ENCODE measurements around the gene AMFR. TPM values are rescaled to one million over a fixed set of nuclear protein-coding genes. Genes with fewer than 3 reads are reported as not detected.

AMFR gene
- total and polyA plus RNA-seq, 2 of the 8 experiments (the other 6 are each of a cell fraction or from before 2014, with no cell fraction given) = 18.6 to 21.7 TPM

- Histone ChIP-seq H2AK5ac (ENCODE audit: low read depth, low read length) (no peak overlapping the region), H3K79me1 (ENCODE audit: low read depth, low read length) (no peaks in the 10 kb centered on the region), H3K27ac (ENCODE audit: low read depth, low read length) (no peak overlapping the region), H3K18ac (ENCODE audit: extremely low read depth, low read length) (no peak overlapping the region), H4K5ac (ENCODE audit: insufficient read length, low read depth, low read length) (no peak overlapping the region), H4K91ac (replicated peaks; ENCODE audit: insufficient read length, low read length) (no peak overlapping the region), H3K4ac (replicated peaks; ENCODE audit: insufficient read length, low read depth, low read length) (no peak overlapping the region), H2BK15ac (ENCODE audit: low read length) (no peak overlapping the region), H4K20me1 (replicated peaks in 1 of 2; ENCODE audit: control insufficient read depth in 1 of 2, insufficient read depth in 2 of 2, low read length in 2 of 2) (peaks cover 2 to 11% of the 10 kb centered on the region in 2 experiments), H3K4me1 (replicated peaks in 1 of 4; ENCODE audit: control insufficient read depth in 3 of 4, insufficient read depth in 4 of 4, low read length in 3 of 4) (peaks cover 0 to 12% (median 8%) of the 10 kb centered on the region in 4 experiments; a peak in 6 of 7 replicates), H3K23me2 (ENCODE audit: low read depth, low read length) (peaks cover 9% of the 10 kb centered on the region; the same call in 1 of the 2 replicates), H2BK12ac (ENCODE audit: low read depth, low read length) (no peak overlapping the region), H3K27me3 (replicated peaks in 1 of 4; ENCODE audit: control insufficient read depth in 3 of 4, extremely low read depth in 1 of 4, insufficient read depth in 3 of 4, low read length in 3 of 4) (peaks cover 0 to 6% (median 3%) of the 10 kb centered on the region in 4 experiments; a peak in 3 of 7 replicates), H3K14ac (ENCODE audit: insufficient read length) (no peak overlapping the region), H2BK20ac (ENCODE audit: low read length) (no peak overlapping the region), H3K4me3 (ENCODE audit: extremely low read depth in 1 of 4, insufficient read depth in 2 of 4, low read depth in 3 of 4, low read length in 4 of 4) (peak overlapping the region; percentile 46 to 83 (median 62); a peak in 7 of 8 replicates), H2BK120ac (replicated peaks; ENCODE audit: low read depth, low read length) (no peak overlapping the region), H3K79me2 (ENCODE audit: control insufficient read depth in 1 of 2, insufficient read depth in 2 of 2, low read length in 2 of 2) (peaks cover 0 to 21% of the 10 kb centered on the region in 2 experiments; a peak in 1 of 4 replicates), H3K9me3 (ENCODE audit: insufficient read depth in 2 of 2, low read depth in 1 of 2, low read length in 1 of 2) (no peaks in the 10 kb centered on the region), H4K8ac (ENCODE audit: extremely low read depth, insufficient read depth, low read length) (no peak overlapping the region), H3K4me2 (ENCODE audit: insufficient read depth in 1 of 2, low read depth in 2 of 2, low read length in 2 of 2) (peak overlapping the region; percentile 79 to 85), H3K56ac (replicated peaks; ENCODE audit: insufficient read length, low read depth, low read length) (no peak overlapping the region), H3K36me3 (ENCODE audit: control insufficient read depth in 2 of 4, insufficient read depth in 4 of 4, low read length in 3 of 4) (no peaks in the 10 kb centered on the region), H2AFZ (ENCODE audit: low read length) (no peak overlapping the region), H3K9ac (replicated peaks in 1 of 4; ENCODE audit: extremely low read depth in 1 of 4, low read depth in 3 of 4, low read length in 3 of 4) (no peak overlapping the region), H2BK5ac (ENCODE audit: low read depth, low read length) (no peak overlapping the region), H3K23ac (ENCODE audit: insufficient read length) (no peak overlapping the region)
- FAIRE-seq (no peak), DNase-seq (ENCODE audit: low read depth in 1 of 2, low spot score in 2 of 2) (no peak)
- ChIA-PET POLR2A (ENCODE audit: partially characterized antibody) (no interaction called here), CTCF (ENCODE audit: partially characterized antibody) (no interaction called here)
- TF ChIP-seq SUZ12 (IDR thresholded peaks at IDR 0.05; ENCODE audit: low read length) (peak; percentile 4; the same call in 1 of the 2 replicates), NRF1 (IDR thresholded peaks at IDR 0.05; ENCODE audit: low read depth, low read length) (no peak)
- 8% methylated on average over 14 of the region's 16 CpGs; no CpG with 5 or more reads in 1 of the 2 experiments for WGBS, 2 experiments (ENCODE audit: extremely low coverage in 1 of 2, insufficient coverage in 1 of 2, insufficient read length in 1 of 2, insufficient replicate concordance in 2 of 2, low coverage in 1 of 2, low lambda C conversion rate in 2 of 2, missing lambda C conversion rate in 1 of 2)
Observed at GRCh38 chr16:56424404-56424764, 961 bp downstream of the AMFR start.
